ENCODE data around the gene AAMDC.
"Not testable (repeated sequence)": the region's sequence is repeated elsewhere in the genome, so short reads cannot be mapped to it uniquely, and the experiment has no call there.

Gene AAMDC

DNA sequence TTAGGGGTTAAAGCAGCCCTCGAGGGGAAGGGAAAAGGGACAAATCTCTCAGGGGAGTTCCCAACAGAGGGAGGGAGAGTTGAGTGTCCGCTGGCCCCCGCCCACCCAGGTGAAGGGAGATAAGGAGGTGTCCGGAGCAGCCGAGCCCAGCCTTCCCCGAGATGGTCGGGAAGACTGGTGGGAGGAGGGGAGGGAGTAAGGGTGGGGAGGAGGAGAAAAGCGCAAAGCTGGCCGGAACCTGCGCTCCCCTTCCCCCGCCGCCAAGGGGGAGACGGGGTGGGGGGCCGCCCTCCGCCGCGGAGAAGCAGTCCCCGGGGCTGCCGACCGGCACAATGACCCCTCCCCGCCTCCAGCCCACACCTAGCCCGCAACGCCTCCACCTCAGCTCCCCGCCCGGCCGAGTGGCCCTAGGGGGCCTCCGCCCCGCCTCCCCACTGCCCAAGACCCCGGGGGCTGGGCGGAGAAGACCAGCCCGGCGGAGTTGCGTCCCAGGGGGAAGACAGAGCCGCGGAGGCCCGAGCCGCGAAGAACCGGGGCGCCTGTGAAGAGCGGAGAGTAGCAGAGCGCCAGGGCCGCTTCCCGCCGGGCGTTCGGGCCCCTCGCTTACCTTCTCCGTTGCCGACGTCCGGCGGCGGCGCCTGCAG is 901 bp upstream of the AAMDC start:
- DNase-seq (ENCODE audit: low read depth in 4 of 4, low spot score in 1 of 4), result peak in 3 of 4 experiments; percentile 1 to 11 (median 7)

DNA sequence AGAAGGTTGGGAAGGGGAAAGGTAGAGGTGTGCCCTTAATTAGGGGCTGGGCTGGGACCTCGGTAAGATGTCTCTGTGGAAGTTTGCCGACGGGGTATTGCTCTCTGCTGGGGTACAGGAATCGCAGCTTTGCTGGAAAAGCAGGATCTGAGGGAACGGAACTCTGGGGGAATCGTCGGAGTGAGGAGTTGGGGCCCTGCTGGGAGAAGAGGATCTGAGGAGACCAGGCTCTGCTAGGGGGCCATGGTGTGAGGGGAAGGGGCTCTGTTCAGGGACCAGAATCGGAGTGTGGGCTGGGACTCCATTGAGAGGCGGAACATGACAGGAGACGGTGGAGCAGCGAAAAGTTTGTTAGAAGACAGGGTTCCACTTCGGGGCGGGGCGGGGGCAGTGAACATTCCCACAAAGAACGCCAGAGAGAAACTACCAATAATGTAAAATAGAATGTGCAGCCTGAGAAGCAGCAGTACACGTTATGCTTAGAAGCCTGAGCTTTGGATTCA is 456 bp downstream of the AAMDC start:
- peak in 1 of 4 experiments; percentile 10 for DNase-seq (ENCODE audit: low read depth in 4 of 4, low spot score in 1 of 4)

DNA sequence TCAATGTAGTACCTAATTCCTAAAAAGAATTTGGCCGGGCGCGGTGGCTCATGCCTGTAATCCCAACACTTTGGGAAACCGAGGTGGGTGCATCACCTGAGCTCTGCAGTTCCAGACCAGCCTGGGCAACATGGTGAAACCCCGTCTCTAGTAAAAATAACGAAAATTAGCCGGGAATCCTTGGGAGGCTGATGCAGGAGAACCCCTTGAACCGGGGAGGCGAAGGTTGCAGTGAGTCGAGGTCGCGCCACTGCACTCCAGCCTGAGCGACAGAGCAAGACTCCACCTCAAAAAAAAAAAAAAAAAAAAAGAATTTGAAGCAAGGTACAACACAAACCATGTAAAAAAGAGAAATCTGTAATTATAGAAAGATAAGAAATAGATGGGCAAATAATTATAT is 1.2 kb downstream of the AAMDC start:
- DNase-seq (ENCODE audit: low read depth in 4 of 4, low spot score in 1 of 4), result not testable (repeated sequence)

DNA sequence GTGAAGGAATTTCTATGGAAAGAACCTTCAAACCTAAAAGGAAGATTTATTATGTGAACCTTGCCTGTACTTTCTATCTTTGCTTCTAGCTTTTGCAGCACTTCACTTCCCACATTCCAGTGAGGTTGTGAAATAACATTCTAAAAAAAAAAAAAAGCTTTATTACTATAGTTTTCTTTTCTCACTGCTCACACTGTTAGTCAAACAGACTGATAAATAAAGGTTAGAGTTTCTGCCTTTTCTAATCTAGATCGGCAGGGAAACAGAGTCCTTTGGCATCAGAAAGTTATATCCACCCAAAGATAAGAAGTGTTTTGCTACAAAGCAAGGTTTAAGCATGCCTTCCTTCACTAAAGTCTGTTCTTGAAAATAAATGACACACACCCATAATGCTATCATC is 2.8 kb downstream of the AAMDC start:
- no peak for DNase-seq (ENCODE audit: low read depth in 4 of 4, low spot score in 1 of 4)

DNA sequence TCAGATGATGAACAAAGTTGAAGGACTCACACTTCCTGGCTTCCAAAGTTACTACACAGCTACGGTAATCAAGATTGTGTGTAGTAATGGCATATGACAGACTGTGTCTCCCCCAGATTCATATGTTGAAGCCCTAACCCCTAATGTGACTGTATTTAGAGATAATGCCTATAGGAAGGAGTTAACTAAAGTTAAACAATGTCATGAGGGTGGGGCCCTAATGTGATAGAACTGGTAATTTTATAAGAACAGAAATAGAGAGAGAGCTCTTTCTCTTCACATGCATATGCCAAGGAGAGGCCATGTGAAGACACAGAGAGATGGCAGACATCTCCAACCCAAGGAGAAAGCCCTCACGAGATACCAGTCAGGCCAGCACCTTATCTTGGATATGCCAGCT is 8.0 kb downstream of the AAMDC start:
- DNase-seq (ENCODE audit: low read depth in 4 of 4, low spot score in 1 of 4), result no peak

DNA sequence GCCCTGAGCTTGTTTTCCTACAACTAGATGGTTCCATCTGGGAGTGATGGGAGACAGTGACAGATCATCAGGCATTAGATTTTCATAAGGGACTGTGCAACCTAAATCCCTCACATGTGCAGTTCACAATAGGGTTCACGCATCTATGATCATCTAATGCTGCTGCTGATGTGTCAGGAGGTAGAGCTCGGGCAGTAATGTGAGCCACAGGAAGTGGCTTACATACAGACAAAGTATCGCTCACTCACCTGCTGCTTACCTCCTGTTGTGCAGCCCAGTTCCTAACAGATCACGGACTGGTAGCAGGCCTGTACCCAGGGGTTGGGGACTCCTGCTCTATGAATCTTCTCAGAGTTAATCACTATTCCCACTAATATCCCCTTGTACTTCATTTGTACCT is 12.4 kb downstream of the AAMDC start:
- DNase-seq (ENCODE audit: low read depth in 4 of 4, low spot score in 1 of 4), result no peak

DNA sequence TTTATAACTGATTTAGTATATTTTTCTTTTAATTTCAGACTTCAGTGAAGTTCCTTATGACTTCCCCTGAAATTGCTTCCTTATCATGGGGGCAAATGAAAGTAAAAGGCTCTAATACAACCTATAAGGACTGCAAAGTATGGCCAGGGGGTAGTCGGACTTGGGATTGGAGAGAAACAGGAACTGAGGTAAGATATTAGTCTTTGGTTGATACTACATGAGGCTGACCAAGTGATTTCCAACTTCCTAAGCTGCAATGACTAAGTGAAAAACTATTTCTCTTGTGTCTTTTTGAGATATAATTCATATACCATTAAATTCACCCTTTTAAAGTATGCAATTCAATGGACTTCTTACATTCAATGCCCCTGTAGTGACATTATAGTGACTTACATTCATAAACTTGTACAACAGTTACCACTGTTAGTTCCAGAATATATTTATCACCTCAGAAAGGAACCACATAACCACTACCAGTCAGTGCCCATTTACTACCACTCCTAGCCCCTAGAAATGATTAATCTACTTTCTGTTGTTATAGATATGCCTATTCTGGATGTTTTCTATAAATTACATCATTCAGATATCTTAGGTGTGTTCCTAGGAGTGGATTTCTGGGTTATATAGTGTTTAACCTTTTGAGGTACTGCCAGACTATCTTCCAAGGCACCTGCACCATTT is 21.6 kb downstream of the AAMDC start:
- no peak for DNase-seq (ENCODE audit: low read depth in 4 of 4, low spot score in 1 of 4)

DNA sequence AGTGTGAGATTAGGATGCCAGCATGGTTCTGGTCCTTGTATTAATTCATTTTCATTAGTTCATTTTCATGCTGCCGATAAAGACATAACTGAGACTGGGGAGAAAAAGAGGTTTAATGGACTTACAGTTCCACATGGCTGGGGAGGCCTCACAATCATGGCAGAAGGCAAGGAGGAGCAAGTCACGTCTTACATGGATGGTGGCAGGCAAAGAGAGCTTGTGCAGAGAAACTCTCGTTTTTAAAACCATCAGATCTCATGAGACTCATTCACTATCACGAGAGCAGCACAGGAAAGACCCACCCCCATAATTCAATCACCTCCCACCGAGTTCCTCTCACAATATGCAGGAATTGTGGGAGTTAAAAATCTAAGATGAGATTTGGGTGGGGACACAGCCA is 22.8 kb downstream of the AAMDC start:
- DNase-seq (ENCODE audit: low read depth in 4 of 4, low spot score in 1 of 4), result not testable (repeated sequence)

DNA sequence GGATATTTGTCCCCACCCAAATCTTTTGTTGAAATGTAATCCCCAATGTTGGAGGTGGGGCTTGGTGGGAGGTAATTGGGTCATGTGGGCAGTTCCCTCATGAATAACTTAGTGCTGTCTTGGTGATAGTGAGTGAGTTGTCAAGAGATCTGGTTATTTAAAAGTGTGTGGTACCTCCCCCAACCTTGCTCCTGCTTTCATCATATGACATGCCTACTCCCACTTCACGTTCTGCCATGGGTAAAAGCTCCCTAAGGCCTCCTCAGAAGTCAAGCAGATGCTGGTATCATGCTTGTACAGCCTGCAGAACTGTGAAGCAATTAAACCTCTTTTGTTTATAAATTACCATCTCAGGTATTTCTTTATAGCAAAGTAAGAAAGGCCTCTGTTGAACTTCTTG is 30.6 kb downstream of the AAMDC start:
- no peak for DNase-seq (ENCODE audit: low read depth in 4 of 4, low spot score in 1 of 4)

DNA sequence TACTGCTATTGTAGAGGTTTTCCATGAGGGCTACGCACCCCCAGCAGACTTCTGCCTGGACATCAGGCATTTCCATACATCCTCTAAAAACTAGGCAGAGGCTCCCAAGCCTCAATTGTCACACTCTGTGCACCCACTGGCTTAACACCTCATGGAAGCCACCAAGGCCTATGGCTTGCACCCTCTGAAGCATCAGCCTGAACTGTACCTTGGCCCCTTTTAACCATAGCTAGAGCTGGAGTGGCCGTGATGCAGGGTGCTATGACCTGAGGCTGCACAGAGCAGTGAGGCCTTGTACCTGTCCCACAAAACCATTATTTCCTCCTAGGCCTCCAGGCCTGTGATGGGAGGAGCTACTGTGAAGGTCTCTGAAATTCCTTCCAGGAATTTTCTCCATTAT is 33.9 kb downstream of the AAMDC start:
- DNase-seq (ENCODE audit: low read depth in 4 of 4, low spot score in 1 of 4), result no peak

DNA sequence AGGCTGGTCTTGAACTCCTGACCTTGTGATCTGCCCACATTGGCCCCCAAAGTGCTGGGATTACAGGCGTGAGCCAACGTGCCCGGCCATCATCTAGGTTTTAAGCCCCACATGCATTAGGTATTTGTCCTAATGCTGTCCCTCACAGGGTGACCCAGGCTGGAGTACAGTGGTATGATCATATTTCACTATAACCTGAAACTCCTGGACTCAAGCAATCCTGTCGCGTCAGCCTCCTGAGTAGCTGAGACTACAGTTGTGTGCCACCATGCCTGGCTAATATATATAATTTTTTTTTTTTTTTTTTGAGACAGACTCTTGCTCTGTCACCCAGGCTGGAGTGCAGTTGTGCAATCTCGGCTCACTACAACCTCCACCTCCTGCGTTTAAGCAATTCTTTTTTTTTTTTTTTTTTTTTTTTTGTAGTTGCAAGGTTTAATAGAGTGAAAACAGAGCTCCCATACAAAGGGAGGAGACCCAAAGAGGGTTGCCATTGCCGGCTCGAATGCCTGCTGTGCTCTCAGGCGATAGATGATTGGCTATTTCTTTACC is 37.0 kb downstream of the AAMDC start:
- DNase-seq (ENCODE audit: low read depth in 4 of 4, low spot score in 1 of 4), result not testable (repeated sequence)

DNA sequence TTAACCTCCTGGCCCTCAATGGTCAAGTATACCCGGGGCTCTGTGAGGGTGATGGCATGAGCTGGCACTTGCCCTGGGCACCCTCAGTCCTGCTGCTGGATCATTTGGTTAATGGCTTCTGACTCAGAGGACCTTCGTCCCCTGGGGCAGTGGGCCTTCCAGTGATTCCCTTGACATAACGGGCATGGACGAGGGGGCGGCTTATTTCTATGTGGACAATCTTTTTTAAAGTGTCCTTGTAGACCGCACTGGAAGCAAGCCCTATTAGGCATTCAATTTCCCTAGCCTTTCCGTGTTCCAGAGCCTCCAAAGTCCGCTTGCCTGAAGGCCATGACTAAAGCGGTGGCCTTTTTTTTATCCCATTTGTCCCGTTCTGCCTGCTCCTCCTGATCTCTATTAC is 40.5 kb downstream of the AAMDC start:
- not testable (repeated sequence) for DNase-seq (ENCODE audit: low read depth in 4 of 4, low spot score in 1 of 4)

DNA sequence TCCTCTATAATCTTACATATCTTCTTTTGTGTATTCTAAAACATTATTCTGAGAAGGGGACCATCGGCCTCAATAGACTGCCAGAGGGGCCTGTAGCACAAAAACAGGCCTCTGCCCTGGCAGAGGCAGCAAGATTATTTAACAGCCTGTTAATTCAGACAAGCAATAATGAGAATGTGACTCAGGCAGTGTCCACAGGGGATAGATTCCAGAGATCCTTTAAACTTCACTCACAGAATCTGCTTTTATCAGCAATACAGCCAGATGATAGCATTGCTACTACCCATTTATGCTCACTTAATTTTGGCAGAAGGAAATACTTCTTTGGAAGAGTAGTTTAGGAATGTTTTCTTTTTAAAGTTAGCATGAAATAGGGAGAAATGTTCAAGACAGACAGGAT is 44.9 kb downstream of the AAMDC start:
- DNase-seq (ENCODE audit: low read depth in 4 of 4, low spot score in 1 of 4), result no peak

DNA sequence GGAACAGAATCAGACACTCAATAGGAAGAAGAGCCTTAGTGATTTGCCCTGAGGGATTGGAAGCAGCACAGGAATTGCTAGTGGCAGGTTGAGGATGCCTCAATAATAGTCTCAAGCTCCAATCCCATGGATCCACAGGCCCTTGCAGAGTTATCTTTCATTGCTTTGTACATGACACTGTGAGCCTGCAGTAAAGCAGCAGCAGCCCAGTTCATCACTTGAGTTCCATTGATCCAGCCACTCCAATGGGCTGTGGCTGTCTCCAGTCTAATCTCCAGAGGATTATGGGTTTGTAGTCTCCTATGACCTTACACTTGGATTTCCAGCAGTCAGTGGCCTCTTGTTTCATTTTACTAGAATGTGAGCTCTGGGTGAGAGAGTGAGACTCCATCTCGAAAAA is 45.4 kb downstream of the AAMDC start:
- DNase-seq (ENCODE audit: low read depth in 4 of 4, low spot score in 1 of 4), result no peak

DNA sequence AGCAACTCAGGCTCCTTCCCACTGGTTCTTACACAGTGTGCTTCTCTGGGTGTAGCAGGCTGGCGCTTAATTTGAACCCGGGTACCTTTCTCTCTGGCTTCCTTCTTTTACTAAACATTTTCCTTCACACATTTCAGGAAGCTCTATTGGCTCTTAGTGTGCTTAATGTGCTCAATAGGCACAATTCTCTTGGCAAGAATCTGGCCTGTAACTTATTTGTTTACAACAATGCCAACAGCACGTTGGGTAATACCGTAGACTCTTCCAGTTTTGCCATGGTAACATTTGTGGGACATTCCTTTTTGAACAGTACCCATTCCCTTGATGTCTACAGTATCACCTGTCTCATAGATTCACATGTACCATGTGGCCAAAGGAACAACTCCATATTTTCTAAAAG is 47.8 kb downstream of the AAMDC start:
- DNase-seq (ENCODE audit: low read depth in 4 of 4, low spot score in 1 of 4), result no peak

DNA sequence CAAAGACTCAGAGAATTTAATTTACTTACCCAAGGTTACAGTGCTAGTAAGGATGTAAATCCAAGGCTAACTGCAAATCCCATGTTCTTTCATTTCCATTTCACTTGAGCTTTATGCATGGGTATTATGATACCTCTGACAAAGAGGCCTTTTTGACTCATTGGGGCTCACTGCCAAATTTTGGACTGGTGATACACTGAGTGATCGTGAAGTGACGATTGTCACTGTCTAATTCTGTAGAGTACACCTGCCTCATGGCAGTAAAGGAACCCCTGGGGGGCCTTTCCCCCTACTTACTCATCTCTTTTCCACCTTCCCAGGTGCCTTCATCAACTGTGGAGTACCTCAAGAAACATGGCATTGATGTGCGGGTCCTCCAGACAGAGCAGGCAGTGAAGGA is 50.9 kb downstream of the AAMDC start:
- DNase-seq (ENCODE audit: low read depth in 4 of 4, low spot score in 1 of 4), result no peak

DNA sequence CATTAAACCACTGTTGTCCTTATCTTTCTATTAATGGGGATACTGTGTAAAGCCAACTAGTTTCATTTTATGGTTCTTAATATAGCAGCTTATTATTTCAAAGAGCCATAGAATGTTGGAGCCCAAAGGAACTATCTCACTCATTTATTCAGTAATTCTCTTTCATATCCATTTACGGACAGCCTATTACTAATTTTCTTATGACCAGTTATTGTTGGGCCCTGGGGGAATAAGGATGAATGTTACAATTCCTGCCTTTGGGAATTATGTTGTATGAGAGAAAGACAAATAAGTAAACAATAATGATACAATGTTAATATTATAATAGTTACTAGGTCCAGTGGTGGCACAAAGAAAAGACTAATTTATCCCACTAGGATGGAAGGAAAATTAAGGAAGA is 52.4 kb downstream of the AAMDC start:
- no peak for DNase-seq (ENCODE audit: low read depth in 4 of 4, low spot score in 1 of 4)

DNA sequence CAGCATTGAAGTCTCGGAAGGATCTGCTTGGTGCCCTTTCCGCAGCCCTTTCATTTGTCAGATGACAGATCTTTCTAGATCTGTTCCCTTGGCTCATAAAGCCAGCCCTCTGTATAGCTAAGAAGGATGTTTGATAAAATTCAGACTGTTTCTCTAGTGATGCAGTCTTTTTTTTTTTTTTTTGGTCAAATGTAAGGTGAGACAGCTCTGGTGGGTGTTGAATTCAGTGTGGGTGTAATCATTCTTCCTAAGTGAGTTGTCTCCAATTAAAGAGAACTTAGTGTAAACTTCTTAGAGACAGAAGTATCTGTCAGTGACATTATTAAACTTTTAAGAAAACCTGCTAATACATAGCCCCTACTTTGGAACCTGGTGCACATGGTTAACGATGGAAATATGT is 53.3 kb downstream of the AAMDC start:
- DNase-seq (ENCODE audit: low read depth in 4 of 4, low spot score in 1 of 4), result no peak

DNA sequence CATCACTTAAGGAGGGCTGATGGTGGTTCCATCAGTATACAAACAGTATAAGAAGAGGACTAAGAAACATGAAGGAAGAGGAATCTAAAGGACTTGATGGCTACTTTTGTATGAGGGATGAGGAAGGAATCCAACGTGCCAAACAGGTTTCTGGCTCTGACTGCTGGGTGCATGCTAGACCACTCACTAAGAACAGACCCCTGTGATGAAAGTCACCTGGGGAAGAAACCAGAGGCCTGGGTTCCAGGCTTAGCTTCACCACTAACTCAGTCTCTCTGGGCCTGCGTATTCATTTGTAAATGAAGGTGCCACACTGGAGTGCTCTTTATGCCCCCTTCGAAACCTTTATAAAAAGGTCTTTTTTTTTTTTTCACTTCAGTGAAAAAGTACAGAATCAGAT is 55.1 kb downstream of the AAMDC start:
- DNase-seq (ENCODE audit: low read depth in 4 of 4, low spot score in 1 of 4), result no peak

DNA sequence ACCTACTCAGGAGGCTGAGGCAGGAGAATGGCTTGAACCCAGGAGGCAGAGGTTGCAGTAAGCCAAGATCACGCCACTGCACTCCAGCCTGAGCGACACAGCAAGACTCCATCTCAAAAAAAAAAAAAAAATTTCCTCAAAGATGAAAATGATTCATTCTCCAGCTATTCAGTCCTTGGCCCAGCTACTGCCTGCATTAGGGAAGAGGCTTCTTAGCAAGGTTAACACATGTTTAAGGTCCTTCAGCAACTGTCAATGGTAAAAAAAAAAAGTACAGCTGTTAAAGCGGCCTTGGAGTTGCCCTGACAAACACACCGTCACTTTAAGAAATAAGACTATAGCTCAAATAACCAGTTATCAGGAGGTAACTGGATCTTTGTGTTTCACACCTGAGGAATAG is 57.3 kb downstream of the AAMDC start:
- DNase-seq (ENCODE audit: low read depth in 4 of 4, low spot score in 1 of 4), result not testable (repeated sequence)

DNA sequence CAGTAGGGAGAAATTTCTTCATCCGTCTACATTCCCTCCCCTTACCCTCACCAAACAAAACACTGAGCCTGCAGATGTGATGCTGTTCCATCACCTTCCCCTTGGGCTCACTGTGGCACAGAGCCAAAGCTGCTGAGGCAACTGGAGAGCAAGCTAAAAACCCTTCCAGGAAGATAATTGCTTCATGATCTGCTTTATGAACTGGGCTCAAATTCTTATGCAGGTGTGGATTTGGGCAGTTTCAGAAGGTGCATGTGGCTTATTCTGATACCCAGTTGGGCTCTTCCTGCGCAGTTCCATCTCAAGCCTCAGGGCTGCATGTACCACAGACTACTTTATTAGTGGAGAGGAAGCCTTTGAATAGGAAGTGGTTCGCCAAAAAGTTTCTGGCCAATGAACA is 58.3 kb downstream of the AAMDC start:
- DNase-seq (ENCODE audit: low read depth in 4 of 4, low spot score in 1 of 4), result no peak

DNA sequence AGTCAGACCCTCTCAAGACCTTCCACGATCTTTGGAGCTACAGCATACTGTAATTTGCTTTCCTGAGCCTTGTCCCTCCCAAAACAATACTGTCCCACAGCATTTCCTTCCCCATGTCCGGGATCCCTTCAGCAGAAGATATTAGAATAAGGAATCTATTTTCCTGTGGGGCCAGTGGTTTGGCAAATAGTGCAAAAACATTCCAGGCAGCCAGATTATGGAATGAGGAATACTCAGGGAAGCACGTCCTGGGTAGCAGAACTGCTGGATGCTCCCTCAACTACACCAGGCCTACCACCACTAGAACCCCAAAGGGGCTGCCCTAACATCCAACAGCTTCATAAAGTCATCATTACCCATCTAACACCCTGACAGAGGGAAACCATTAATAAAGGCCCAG is 61.5 kb downstream of the AAMDC start:
- DNase-seq (ENCODE audit: low read depth in 4 of 4, low spot score in 1 of 4), result no peak

DNA sequence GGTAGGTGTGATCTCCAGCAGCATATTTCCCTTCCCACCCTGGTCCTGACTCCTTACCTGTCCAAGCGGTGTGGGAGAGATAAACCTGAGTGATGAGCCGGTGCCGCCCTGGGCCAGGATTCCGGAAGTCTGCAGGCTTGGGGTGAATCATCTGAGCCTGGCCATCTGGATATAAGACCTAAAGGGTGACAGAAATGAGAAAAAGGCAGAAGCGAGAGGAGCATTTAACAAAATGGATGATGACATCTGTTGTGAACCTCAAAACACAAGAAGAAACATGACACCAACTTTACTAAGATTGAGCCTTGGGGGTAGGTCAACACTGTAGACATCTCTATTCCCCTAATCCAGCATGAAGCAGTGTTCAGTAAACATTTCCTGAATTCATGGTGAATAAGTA is 62.8 kb downstream of the AAMDC start:
- DNase-seq (ENCODE audit: low read depth in 4 of 4, low spot score in 1 of 4), result no peak
